Thoracic aorta (tissue), 2 donors: ENCODE results near the gene THAP6. TPM values are rescaled to one million over a fixed set of nuclear protein-coding genes. Genes with fewer than 3 reads are reported as not detected.
"Not testable (repeated sequence)": the region's sequence is repeated elsewhere in the genome, so short reads cannot be mapped to it uniquely, and the experiment has no call there.

ENCODE experiments used
- ATAC-seq: fragments of 150-250 bp; one replicate; pipeline ENCODE4 v1.8.0; 2017; ENCODE audit warnings: low read depth; ENCODE audit not compliant: insufficient number of reproducible peaks, low FRiP score
- DNase-seq: peaks from one replicate; pipeline ENCODE4 v3.0.0-alpha.2; 2020; ENCODE audit warnings: low spot score
- H3K27ac ChIP-seq, 2 donors: fragments of 200-600 bp; sonication (generic); 1 replicate in 1 of 2; 2 replicates in 1 of 2; pipeline ENCODE4 v1.5.1; 2016; ENCODE audit warnings: mild to moderate bottlenecking in 2 of 2, moderate library complexity in 2 of 2
- H3K27me3 ChIP-seq: fragments of 200-600 bp; sonication (generic); replicated peaks from 2 replicates; pipeline ENCODE4 v1.6.0; 2016; ENCODE audit warnings: mild to moderate bottlenecking; ENCODE audit not compliant: insufficient read depth
- H3K36me3 ChIP-seq: fragments of 200-600 bp; sonication (generic); one replicate; pipeline ENCODE4 v1.5.1; 2016
- H3K4me1 ChIP-seq, 2 donors: fragments of 200-600 bp; sonication (generic); 1 replicate in 1 of 2; 2 replicates in 1 of 2; pipeline versions ENCODE4 v1.5.1 to v1.6.0; 2016; ENCODE audit warnings: low read depth in 2 of 2, mild to moderate bottlenecking in 1 of 2; ENCODE audit not compliant: control insufficient read depth in 1 of 2
- H3K4me3 ChIP-seq: fragments of 200-600 bp; sonication (generic); 2 replicates; pipeline ENCODE4 v1.5.1; 2016; ENCODE audit warnings: mild to moderate bottlenecking
- H3K9me3 ChIP-seq: fragments of 200-600 bp; sonication (generic); 2 replicates; pipeline ENCODE4 v1.5.1; 2016
- CTCF ChIP-seq: fragments of 200-600 bp; sonication (generic); IDR thresholded peaks from one replicate; pipeline ENCODE4 v1.5.1; 2019; ENCODE audit warnings: antibody characterized with exemption
- total RNA-seq, 2 donors: library from RNA; depleted of rRNA; stranded (reverse); fragments of >200 nt; gene quantifications; one replicate each; pipeline versions ENCODE4 v1.1.0 to v1.2.3, GENCODE V29; 2016

Gene THAP6
- total RNA-seq, 2 donors from 2014 or later = 13.4 to 37.0 TPM

GRCh38 chr4:75498041-75498440 lies 16.2 kb upstream of the THAP6 start:
- H3K4me3 ChIP-seq = no peak overlapping the region
- peaks cover 4 to 25% of the 10 kb centered on the region in 2 donors for H3K4me1 ChIP-seq
- no peaks in the 10 kb centered on the region for H3K27me3 ChIP-seq
- no peak for ATAC-seq
- no peaks in the 10 kb centered on the region for H3K9me3 ChIP-seq
- DNase-seq = no peak
- peaks cover 12% of the 10 kb centered on the region for H3K36me3 ChIP-seq
- TF ChIP-seq CTCF = no peak
- no peak overlapping the region for H3K27ac ChIP-seq

- Histone ChIP-seq H3K36me3 (peaks cover 13% of the 10 kb centered on the region), H3K4me3 (no peak overlapping the region), H3K27ac (no peak overlapping the region), H3K4me1 (peaks cover 0 to 17% of the 10 kb centered on the region in 2 donors), H3K9me3 (no peaks in the 10 kb centered on the region), H3K27me3 (no peaks in the 10 kb centered on the region)
- DNase-seq (no peak), ATAC-seq (no peak)
- no peak for TF ChIP-seq CTCF
Measured at GRCh38 chr4:75499900-75500299, 14.4 kb upstream of the THAP6 start.

GRCh38 chr4:75502671-75503070 lies 11.6 kb upstream of the THAP6 start:
- peaks cover 18% of the 10 kb centered on the region for H3K36me3 ChIP-seq

GRCh38 chr4:75505630-75506029 lies 8.6 kb upstream of the THAP6 start:
- ATAC-seq (no peak), DNase-seq (no peak)
- Histone ChIP-seq H3K27me3 (no peaks in the 10 kb centered on the region), H3K9me3 (no peaks in the 10 kb centered on the region), H3K4me1 (peaks cover 5 to 7% of the 10 kb centered on the region in 2 donors), H3K27ac (no peak overlapping the region), H3K4me3 (no peak overlapping the region), H3K36me3 (peaks cover 6% of the 10 kb centered on the region)
- TF ChIP-seq CTCF = no peak

More at GRCh38 chr4:75502671-75503070, 11.6 kb upstream of the THAP6 start:
- no peak for TF ChIP-seq CTCF
- H3K9me3 ChIP-seq = no peaks in the 10 kb centered on the region
- peaks cover 0 to 1% of the 10 kb centered on the region in 2 donors for H3K4me1 ChIP-seq
- no peak overlapping the region for H3K4me3 ChIP-seq
- H3K27ac ChIP-seq = no peak overlapping the region
- DNase-seq (no peak), ATAC-seq (no peak)
- no peaks in the 10 kb centered on the region for H3K27me3 ChIP-seq

- not testable (repeated sequence) for H3K27ac ChIP-seq, DNase-seq, H3K4me3 ChIP-seq, ATAC-seq, H3K27me3 ChIP-seq, H3K9me3 ChIP-seq, H3K36me3 ChIP-seq
- H3K4me1 ChIP-seq = peaks cover 26 to 34% of the 10 kb centered on the region in 2 donors
Measured at GRCh38 chr4:75509592-75509991, 4.7 kb upstream of the THAP6 start.

GRCh38 chr4:75511841-75512240 lies 2.4 kb upstream of the THAP6 start:
- Histone ChIP-seq H3K36me3 (no peaks in the 10 kb centered on the region), H3K4me1 (peaks cover 30 to 48% of the 10 kb centered on the region in 2 donors), H3K4me3 (peak overlapping the region; percentile 73), H3K27me3 (no peaks in the 10 kb centered on the region), H3K9me3 (no peaks in the 10 kb centered on the region), H3K27ac (peak overlapping the region in 1 of 2 donors; percentile 8)
- TF ChIP-seq CTCF = no peak
- ATAC-seq (no peak), DNase-seq (no peak)
